Lower leg skin (tissue), 3 donors: ENCODE measurements around the gene RDH12.

Source experiments
- CTCF ChIP-seq, 3 donors: fragments of 450-650 bp; IDR thresholded peaks; one replicate each; pipeline ENCODE4 v1.5.1; 2016; ENCODE audit warnings: antibody characterized with exemption in 3 of 3, mild to moderate bottlenecking in 3 of 3, moderate library complexity in 2 of 3
- POLR2A ChIP-seq, 2 donors: fragments of 450-650 bp; IDR thresholded peaks; one replicate each; pipeline ENCODE4 v1.6.1; 2016 to 2017; ENCODE audit warnings: antibody characterized with exemption in 2 of 2, mild to moderate bottlenecking in 1 of 2, moderate library complexity in 1 of 2

- TF ChIP-seq POLR2A (IDR thresholded peaks at IDR 0.05) (no peak), CTCF (IDR thresholded peaks at IDR 0.05) (no peak)
Observed at GRCh38 chr14:67680941-67681340, 20.7 kb upstream of the RDH12 start.
